Measurements from ENCODE around the gene ZNF764.
"Not testable (repeated sequence)": the region's sequence is repeated elsewhere in the genome, so short reads cannot be mapped to it uniquely, and the experiment has no call there.

ZNF764 gene

GRCh38 chr16:30527635-30528178 lies 30.5 kb downstream of the ZNF764 start:
- DNase-seq (ENCODE audit: low read depth, low spot score): no peak

DNA sequence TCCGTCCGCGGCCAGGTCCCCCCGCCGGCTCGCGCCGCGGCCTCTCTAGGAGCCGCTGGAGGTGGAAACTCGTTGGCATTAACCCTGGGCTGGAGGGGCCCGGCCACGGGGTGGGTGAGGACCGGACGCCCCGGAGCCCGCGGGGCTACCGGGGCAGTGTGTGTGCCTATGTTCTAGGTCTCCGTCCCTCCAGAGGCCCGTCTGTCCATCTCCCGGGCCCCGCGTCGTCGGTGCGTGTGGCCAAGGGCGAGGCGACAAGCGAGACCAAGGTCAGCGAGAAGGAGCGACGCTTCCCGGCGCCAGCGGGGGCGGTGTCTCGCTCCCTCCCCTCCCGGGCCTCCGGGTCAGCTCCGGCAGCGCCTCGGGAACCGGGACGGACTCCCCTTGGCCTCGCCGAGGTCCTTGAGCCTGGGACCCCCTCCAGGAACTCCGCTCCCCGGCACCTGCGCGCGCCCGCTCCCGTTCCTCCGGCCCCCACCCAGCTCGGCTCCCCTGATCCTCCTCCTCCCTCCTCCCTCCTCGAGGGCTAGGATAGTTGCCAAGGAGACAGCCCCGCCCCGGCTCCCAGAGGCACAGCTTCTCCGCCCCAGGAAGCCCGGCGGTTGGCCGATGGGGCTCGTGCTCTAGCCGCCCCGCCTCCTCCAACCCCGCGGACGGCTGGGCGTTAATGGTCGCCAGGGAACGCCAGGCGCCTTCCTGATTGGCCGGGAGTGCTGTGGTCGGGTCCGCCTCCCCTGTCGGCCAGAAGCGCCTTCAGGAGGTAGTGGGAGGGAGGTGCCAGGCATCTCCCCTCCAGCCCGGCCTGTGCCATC lies 31.1 kb downstream of the ZNF764 start:
- peak; percentile 90 for DNase-seq (ENCODE audit: low read depth, low spot score)

- DNase-seq (ENCODE audit: low read depth, low spot score): no peak
Measured at GRCh38 chr16:30526137-30526822, 31.9 kb downstream of the ZNF764 start, which contains the start of gene ZNF768. Gene ZNF768 (minus strand): TSS chr16:30526566. CDS start chr16:30526413, 153 bp downstream.

DNA sequence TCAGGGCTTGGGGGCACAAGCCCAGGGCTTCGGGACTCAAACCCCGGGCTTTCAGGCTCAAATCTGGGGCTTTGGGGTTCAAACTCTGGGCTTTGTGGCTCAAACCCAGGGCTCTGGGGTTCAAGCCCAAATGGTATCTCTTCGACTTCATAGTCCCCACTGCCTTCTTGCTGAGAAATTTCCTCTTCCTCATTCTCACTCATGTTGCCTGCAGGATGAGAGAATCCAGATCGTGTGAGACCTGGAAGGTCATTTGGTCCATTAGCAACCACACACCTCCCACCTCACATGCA lies 32.4 kb downstream of the ZNF764 start:
- DNase-seq (ENCODE audit: low read depth, low spot score): no peak

GRCh38 chr16:30524575-30525568 lies 33.3 kb downstream of the ZNF764 start:
- no peak for DNase-seq (ENCODE audit: low read depth, low spot score)

- no peak for DNase-seq (ENCODE audit: low read depth, low spot score)
Measured at GRCh38 chr16:30523768-30524574, 34.2 kb downstream of the ZNF764 start.

DNA sequence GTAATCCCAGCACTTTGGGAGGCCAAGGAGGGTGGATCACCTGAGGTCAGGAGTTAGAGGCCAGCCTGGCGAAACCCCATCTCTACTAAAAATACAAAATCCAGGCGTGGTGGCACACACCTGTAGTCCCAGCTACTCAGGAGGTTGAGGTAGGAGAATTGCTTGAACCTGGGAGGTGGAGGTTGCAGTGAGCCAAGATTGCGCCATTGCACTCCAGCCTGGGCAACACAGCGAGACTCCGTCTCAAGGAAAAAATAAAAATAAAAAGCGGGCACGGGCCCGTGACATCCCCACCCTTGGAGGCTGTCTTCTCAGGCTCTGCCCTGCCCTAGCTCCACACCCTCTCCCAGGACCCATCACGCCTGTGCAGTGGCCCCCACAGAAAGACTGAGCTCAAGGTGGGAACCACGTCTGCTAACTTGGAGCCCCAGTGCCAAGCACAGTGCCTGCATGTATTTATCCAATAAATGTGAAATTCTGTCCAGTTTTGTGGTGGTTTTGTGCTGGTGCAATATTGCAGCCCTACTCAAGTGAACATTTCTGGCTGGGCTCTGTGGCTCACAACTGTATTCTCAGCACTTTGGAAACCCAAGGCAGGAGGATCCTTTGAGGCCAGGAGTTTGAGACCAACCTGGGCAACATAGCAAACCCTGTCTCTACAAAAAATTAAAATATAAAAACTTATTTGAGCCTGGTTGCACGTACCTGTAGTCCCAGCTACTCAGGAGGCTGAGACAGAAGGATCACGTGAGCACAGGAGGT lies 35.3 kb downstream of the ZNF764 start:
- DNase-seq (ENCODE audit: low read depth, low spot score): not testable (repeated sequence)

DNA sequence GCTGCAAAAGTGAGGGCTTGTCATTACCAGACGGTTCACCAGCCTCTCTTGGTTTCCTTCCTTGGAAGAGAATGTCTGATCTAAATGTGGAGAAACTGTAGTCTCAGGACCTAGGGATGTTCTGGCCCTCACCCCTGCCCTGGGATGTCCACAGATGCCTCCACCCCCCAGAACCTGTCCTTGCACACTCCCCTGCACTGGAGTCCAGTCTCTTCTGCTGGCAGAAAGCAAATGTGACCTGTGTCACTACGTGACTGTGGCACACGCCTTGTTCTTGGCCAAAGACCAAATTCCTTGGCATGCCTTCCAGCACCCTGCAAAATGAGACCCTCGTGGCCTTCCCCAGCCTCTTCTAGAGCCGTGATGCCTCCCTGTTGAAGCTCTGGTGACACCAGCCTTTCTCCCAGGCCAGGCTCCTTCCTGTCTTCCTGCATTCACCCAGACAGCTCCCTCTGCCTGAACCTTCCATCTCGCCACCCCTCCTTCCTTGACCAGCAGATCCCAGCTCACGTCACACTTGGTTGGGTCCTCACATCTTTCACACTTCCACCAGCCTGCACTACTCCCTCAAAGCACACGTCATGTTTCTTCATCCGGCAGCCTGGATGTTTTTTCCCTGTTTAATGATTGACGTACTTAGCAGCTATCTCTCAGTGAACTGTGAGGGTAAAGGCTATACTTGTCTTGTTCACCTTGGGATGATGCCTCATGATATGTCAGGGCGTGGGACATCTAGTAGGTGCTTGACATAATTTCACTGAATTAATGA lies 36.1 kb downstream of the ZNF764 start:
- DNase-seq (ENCODE audit: low read depth, low spot score): no peak

- no peak for DNase-seq (ENCODE audit: low read depth, low spot score)
Measured at GRCh38 chr16:30521476-30521872, 36.7 kb downstream of the ZNF764 start.

DNA sequence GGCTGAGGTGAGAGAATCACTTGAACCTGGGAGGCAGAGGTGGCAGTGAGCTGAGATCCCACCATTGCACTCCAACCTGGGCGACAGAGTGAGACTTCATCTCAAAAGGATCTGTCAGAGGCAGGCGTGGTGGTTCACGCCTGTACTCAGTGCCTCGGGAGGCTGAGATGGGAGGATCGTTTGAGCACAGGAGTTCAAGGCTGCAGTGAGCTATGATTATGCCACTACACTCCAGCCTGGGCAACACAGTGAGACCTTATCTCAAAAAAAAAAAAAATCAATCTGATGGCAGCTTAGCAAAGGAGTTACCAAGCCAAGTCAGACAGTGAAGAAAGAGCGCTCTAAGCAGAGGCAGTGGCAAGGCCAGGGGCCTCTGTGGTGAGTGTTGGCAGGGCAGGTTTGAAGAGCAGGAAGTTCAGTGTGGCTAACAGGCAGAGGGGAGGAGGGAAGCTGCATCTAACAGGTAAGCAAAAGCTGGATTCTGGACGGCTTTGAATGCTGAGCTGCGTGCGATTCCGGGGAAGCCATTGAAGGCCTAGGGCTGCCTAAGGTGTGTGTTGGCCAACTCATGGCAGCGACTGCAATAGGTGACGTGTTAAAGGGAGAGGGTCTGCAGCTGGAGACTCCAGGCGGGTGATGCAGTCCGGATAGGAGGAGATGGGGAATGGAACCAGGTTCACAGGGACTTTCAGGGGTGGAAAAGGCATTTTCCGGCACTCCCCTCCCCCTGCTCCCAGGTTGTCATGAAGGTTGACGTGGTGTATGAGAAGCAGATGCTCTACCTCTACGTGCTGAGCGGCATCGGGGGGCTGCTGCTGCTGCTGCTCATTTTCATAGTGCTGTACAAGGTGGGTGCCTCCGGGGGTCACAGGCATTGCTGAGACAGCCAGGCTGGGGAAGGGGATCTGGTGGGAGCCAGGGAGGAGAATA lies 38.8 kb downstream of the ZNF764 start:
- DNase-seq (ENCODE audit: low read depth, low spot score): no peak

DNA sequence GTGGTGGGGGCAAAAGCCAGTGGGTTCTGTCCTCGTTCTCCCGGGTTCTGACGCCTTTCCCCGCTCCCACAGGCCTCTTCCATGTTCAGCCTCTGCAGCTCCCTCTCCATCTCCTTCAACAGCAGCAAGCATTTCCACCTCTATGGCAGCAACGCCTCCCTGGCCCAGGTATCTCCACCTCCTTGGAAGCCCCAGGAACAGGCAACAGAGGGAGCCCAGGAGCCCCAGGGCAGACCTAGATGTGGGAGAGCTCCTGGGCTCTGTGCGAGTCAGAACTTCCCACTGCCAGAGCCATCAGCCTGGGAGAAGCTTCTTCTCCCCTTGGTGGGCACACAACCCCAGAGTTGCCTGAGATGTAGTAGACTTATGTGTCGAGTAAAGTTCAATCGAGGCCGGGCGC lies 39.6 kb downstream of the ZNF764 start:
- DNase-seq (ENCODE audit: low read depth, low spot score): no peak

- DNase-seq (ENCODE audit: low read depth, low spot score): no peak
Measured at GRCh38 chr16:30515275-30515674, 42.9 kb downstream of the ZNF764 start.

- DNase-seq (ENCODE audit: low read depth, low spot score): no peak
Measured at GRCh38 chr16:30511509-30511908, 46.7 kb downstream of the ZNF764 start.

DNA sequence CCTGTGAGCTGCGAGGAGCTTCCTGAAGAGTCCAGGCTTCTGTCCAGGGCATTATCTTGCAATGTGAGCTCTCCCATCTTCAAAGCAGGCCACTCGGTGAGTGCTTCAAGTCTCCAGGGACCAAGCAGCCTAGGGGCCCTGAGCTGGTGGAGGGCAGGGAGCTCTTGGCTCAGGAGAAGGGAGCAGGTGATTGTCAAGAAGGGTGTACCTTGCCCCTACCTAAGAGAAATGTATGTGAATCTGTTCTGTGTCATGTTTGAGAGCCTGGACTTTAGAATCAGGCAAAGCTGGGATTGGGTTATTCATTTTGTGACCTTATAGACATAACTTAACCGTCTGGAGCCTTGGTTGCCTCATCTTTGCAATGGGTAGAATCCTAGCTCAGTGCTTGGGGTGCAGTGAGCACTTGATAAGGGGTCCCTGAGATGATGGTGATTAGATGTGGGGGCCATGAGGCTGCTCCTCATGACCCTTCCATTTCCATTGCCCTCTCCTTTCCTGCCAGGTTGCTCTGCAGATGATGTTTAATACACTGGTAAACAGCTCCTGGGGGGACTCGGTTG lies 47.7 kb downstream of the ZNF764 start:
- no peak for DNase-seq (ENCODE audit: low read depth, low spot score)

GRCh38 chr16:30509081-30509765 lies 49.0 kb downstream of the ZNF764 start:
- no peak for DNase-seq (ENCODE audit: low read depth, low spot score)

All from smooth muscle cell of the brain vasculature (primary cell).